ENCODE data around the gene CRACDL.

The CRACDL gene

GRCh38 chr2:98803405-98804264 lies 132.4 kb downstream of the CRACDL start:
- no peaks in the 10 kb centered on the region for H3K9me3 Mint-ChIP-seq
- peaks cover 10% of the 10 kb centered on the region for H3K27me3 Mint-ChIP-seq (ENCODE audit: low read depth)
- no peak overlapping the region for H3K27ac Mint-ChIP-seq
- H3K4me1 Mint-ChIP-seq (ENCODE audit: low read depth) = peaks cover 15% of the 10 kb centered on the region
- no peak for DNase-seq (ENCODE audit: low spot score)
- H3K36me3 Mint-ChIP-seq (ENCODE audit: low read depth) = no peaks in the 10 kb centered on the region
- H3K4me3 Mint-ChIP-seq = no peak overlapping the region

GRCh38 chr2:98802344-98802743 lies 133.7 kb downstream of the CRACDL start:
- H3K9me3 Mint-ChIP-seq = no peaks in the 10 kb centered on the region
- peaks cover 10% of the 10 kb centered on the region for H3K27me3 Mint-ChIP-seq (ENCODE audit: low read depth)
- no peak for DNase-seq (ENCODE audit: low spot score)
- H3K27ac Mint-ChIP-seq = no peak overlapping the region
- H3K4me3 Mint-ChIP-seq = no peak overlapping the region
- H3K36me3 Mint-ChIP-seq (ENCODE audit: low read depth) = no peaks in the 10 kb centered on the region
- H3K4me1 Mint-ChIP-seq (ENCODE audit: low read depth) = peaks cover 12% of the 10 kb centered on the region

- Mint-ChIP-seq H3K36me3 (ENCODE audit: low read depth) (no peaks in the 10 kb centered on the region), H3K9me3 (no peaks in the 10 kb centered on the region)
Measured at GRCh38 chr2:98801921-98802321, 134.1 kb downstream of the CRACDL start.

GRCh38 chr2:98801286-98801685 lies 134.7 kb downstream of the CRACDL start:
- Mint-ChIP-seq H3K27me3 (ENCODE audit: low read depth) (peaks cover 10% of the 10 kb centered on the region), H3K4me3 (no peak overlapping the region), H3K36me3 (ENCODE audit: low read depth) (no peaks in the 10 kb centered on the region), H3K9me3 (no peaks in the 10 kb centered on the region), H3K4me1 (ENCODE audit: low read depth) (peaks cover 5% of the 10 kb centered on the region), H3K27ac (no peak overlapping the region)
- no peak for DNase-seq (ENCODE audit: low spot score)

More at GRCh38 chr2:98801921-98802321, 134.1 kb downstream of the CRACDL start:
- Mint-ChIP-seq H3K27ac (no peak overlapping the region), H3K4me3 (no peak overlapping the region), H3K4me1 (ENCODE audit: low read depth) (peaks cover 8% of the 10 kb centered on the region), H3K27me3 (ENCODE audit: low read depth) (peaks cover 10% of the 10 kb centered on the region)
- DNase-seq (ENCODE audit: low spot score) = no peak

GRCh38 chr2:98800330-98801064 lies 135.5 kb downstream of the CRACDL start:
- no peak for DNase-seq (ENCODE audit: low spot score)
- H3K27me3 Mint-ChIP-seq (ENCODE audit: low read depth) = peaks cover 10% of the 10 kb centered on the region
- H3K4me3 Mint-ChIP-seq = no peak overlapping the region
- no peaks in the 10 kb centered on the region for H3K9me3 Mint-ChIP-seq
- H3K4me1 Mint-ChIP-seq (ENCODE audit: low read depth) = peaks cover 5% of the 10 kb centered on the region
- no peaks in the 10 kb centered on the region for H3K36me3 Mint-ChIP-seq (ENCODE audit: low read depth)
- no peak overlapping the region for H3K27ac Mint-ChIP-seq

- H3K4me1 Mint-ChIP-seq (ENCODE audit: low read depth) = peaks cover 7% of the 10 kb centered on the region
- H3K27ac Mint-ChIP-seq = no peak overlapping the region
Measured at GRCh38 chr2:98799375-98800329, 136.4 kb downstream of the CRACDL start.

GRCh38 chr2:98796775-98797544 lies 139.1 kb downstream of the CRACDL start:
- H3K27ac Mint-ChIP-seq = no peak overlapping the region
- H3K27me3 Mint-ChIP-seq (ENCODE audit: low read depth) = peaks cover 10% of the 10 kb centered on the region
- no peaks in the 10 kb centered on the region for H3K9me3 Mint-ChIP-seq
- peaks cover 12% of the 10 kb centered on the region for H3K4me1 Mint-ChIP-seq (ENCODE audit: low read depth)
- no peak for DNase-seq (ENCODE audit: low spot score)
- H3K36me3 Mint-ChIP-seq (ENCODE audit: low read depth) = no peaks in the 10 kb centered on the region
- no peak overlapping the region for H3K4me3 Mint-ChIP-seq

More at GRCh38 chr2:98799375-98800329, 136.4 kb downstream of the CRACDL start:
- no peaks in the 10 kb centered on the region for H3K9me3 Mint-ChIP-seq
- no peaks in the 10 kb centered on the region for H3K36me3 Mint-ChIP-seq (ENCODE audit: low read depth)
- peaks cover 10% of the 10 kb centered on the region for H3K27me3 Mint-ChIP-seq (ENCODE audit: low read depth)
- DNase-seq (ENCODE audit: low spot score) = no peak
- H3K4me3 Mint-ChIP-seq = no peak overlapping the region

- H3K36me3 Mint-ChIP-seq (ENCODE audit: low read depth) = no peaks in the 10 kb centered on the region
- H3K9me3 Mint-ChIP-seq = no peaks in the 10 kb centered on the region
- H3K27ac Mint-ChIP-seq = no peak overlapping the region
- DNase-seq (ENCODE audit: low spot score) = no peak
- H3K4me3 Mint-ChIP-seq = no peak overlapping the region
- peaks cover 9% of the 10 kb centered on the region for H3K4me1 Mint-ChIP-seq (ENCODE audit: low read depth)
- peaks cover 13% of the 10 kb centered on the region for H3K27me3 Mint-ChIP-seq (ENCODE audit: low read depth)
Measured at GRCh38 chr2:98795891-98796676, 139.9 kb downstream of the CRACDL start.

- Mint-ChIP-seq H3K4me3 (no peak overlapping the region), H3K36me3 (ENCODE audit: low read depth) (no peaks in the 10 kb centered on the region), H3K27me3 (ENCODE audit: low read depth) (peaks cover 8% of the 10 kb centered on the region), H3K27ac (no peak overlapping the region), H3K9me3 (no peaks in the 10 kb centered on the region), H3K4me1 (ENCODE audit: low read depth) (peaks cover 9% of the 10 kb centered on the region)
- no peak for DNase-seq (ENCODE audit: low spot score)
Measured at GRCh38 chr2:98793897-98794830, 141.9 kb downstream of the CRACDL start.

- H3K4me1 Mint-ChIP-seq (ENCODE audit: low read depth) = peaks cover 9% of the 10 kb centered on the region
- no peaks in the 10 kb centered on the region for H3K36me3 Mint-ChIP-seq (ENCODE audit: low read depth)
- DNase-seq (ENCODE audit: low spot score) = no peak
- no peaks in the 10 kb centered on the region for H3K9me3 Mint-ChIP-seq
- no peak overlapping the region for H3K27ac Mint-ChIP-seq
- H3K27me3 Mint-ChIP-seq (ENCODE audit: low read depth) = peaks cover 8% of the 10 kb centered on the region
- H3K4me3 Mint-ChIP-seq = no peak overlapping the region
Measured at GRCh38 chr2:98793275-98793674, 142.8 kb downstream of the CRACDL start.

- H3K4me1 Mint-ChIP-seq (ENCODE audit: low read depth) = peaks cover 9% of the 10 kb centered on the region
- peaks cover 8% of the 10 kb centered on the region for H3K27me3 Mint-ChIP-seq (ENCODE audit: low read depth)
- no peak overlapping the region for H3K27ac Mint-ChIP-seq
- H3K4me3 Mint-ChIP-seq = no peak overlapping the region
- no peak for DNase-seq (ENCODE audit: low spot score)
- no peaks in the 10 kb centered on the region for H3K9me3 Mint-ChIP-seq
- no peaks in the 10 kb centered on the region for H3K36me3 Mint-ChIP-seq (ENCODE audit: low read depth)
Measured at GRCh38 chr2:98790221-98790620, 145.8 kb downstream of the CRACDL start.

- Mint-ChIP-seq H3K4me3 (no peak overlapping the region), H3K27me3 (ENCODE audit: low read depth) (peaks cover 10% of the 10 kb centered on the region), H3K4me1 (ENCODE audit: low read depth) (no peaks in the 10 kb centered on the region), H3K36me3 (ENCODE audit: low read depth) (no peaks in the 10 kb centered on the region), H3K9me3 (no peaks in the 10 kb centered on the region), H3K27ac (no peak overlapping the region)
- no peak for DNase-seq (ENCODE audit: low spot score)
Measured at GRCh38 chr2:98787700-98788099, 148.3 kb downstream of the CRACDL start.
